ENCODE results near the gene CCDC83.

DNA sequence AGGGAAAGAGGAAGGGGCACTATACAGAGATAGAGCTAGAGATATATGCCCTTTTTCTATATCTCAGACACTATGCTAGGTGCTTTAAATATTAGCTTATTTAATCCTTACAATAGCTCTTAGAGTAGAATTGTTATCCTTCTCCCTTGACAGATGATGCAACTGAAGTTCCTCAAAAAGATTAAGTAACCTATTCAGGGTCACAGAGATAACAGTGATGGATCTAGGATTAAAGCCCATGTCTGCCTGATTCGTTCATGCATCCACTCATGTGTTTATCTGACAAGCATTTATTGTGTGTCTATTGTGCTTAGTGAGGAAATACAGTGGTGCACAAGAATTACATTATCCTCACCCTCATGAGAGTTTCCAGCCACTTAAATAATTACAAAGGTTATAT is 8.7 kb downstream of the CCDC83 start:
- TF ChIP-seq, protein P1, sequence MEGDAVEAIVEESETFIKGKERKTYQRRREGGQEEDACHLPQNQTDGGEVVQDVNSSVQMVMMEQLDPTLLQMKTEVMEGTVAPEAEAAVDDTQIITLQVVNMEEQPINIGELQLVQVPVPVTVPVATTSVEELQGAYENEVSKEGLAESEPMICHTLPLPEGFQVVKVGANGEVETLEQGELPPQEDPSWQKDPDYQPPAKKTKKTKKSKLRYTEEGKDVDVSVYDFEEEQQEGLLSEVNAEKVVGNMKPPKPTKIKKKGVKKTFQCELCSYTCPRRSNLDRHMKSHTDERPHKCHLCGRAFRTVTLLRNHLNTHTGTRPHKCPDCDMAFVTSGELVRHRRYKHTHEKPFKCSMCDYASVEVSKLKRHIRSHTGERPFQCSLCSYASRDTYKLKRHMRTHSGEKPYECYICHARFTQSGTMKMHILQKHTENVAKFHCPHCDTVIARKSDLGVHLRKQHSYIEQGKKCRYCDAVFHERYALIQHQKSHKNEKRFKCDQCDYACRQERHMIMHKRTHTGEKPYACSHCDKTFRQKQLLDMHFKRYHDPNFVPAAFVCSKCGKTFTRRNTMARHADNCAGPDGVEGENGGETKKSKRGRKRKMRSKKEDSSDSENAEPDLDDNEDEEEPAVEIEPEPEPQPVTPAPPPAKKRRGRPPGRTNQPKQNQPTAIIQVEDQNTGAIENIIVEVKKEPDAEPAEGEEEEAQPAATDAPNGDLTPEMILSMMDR (IDR thresholded peaks at IDR 0.05) = no peak
- no peak for TF ChIP-seq POLR2A (IDR thresholded peaks at IDR 0.05)
